ENCODE results near the gene TMEM86A.

The TMEM86A gene

DNA sequence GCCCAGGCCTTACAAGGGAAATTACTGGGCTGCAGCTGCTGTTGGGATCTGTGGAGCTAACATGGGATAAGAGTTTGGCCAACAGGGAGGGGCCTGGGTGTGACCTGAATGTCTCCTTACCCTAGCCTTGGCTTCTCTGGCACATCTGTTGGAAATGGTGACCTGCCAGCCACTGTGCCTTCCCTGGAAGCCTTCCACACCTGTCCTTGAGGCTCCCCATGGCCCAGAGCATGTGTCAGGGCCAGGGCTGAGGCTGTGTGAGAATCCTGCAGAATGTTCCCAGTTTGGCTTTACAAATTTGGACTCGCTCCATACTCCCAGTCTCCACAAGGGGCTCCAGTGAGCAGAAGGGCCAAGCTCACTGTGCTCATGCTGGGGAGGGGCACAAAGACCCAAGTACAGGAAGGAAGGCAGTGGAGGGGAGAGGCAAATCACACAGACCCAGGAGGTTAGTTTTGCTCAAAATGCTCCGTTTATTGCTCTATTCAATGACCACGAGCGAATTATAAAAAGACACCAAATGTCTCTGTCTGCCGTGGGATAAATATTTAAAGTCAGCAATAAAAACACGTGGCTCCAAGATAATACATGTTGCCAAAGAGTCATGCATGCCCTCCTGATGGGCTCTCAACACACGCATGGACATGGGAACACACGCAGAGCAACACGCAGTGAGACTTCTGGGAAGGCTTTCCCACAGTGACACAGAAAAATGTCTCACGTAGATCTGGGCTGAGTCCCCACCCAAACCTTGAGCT lies 29.1 kb downstream of the TMEM86A start:
- no peaks in the 10 kb centered on the region for H3K36me3 Mint-ChIP-seq
- H3K9me3 Mint-ChIP-seq, result no peaks in the 10 kb centered on the region
- no peak overlapping the region for H3K4me3 Mint-ChIP-seq
- no peak for ATAC-seq
- no peaks in the 10 kb centered on the region for H3K27me3 Mint-ChIP-seq
- peaks cover 32% of the 10 kb centered on the region for H3K4me1 Mint-ChIP-seq
- H3K27ac Mint-ChIP-seq, result no peak overlapping the region

DNA sequence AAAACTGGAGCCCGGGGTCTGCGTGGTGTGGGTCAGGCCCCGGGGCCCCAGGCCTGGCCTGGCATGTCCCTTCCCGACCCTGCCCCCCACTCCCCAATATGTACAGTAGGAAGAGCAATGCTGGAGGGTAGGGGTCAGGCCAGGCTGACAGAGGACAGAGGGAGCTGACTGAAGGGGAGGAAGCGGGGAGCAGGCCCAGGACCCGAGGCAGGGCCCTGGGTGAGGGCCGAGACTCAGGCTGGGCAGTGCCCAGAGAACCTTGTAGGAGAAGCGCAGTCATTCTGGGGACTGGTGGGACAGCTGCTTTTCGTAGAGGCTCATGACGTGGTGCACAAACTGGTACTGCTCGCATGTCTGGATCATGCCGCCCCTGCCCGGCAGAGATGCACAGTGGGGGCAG lies 30.1 kb downstream of the TMEM86A start:
- Mint-ChIP-seq H3K4me3 (no peak overlapping the region), H3K4me1 (peaks cover 32% of the 10 kb centered on the region), H3K9me3 (no peaks in the 10 kb centered on the region), H3K27ac (no peak overlapping the region), H3K27me3 (no peaks in the 10 kb centered on the region), H3K36me3 (no peaks in the 10 kb centered on the region)
- no peak for ATAC-seq

DNA sequence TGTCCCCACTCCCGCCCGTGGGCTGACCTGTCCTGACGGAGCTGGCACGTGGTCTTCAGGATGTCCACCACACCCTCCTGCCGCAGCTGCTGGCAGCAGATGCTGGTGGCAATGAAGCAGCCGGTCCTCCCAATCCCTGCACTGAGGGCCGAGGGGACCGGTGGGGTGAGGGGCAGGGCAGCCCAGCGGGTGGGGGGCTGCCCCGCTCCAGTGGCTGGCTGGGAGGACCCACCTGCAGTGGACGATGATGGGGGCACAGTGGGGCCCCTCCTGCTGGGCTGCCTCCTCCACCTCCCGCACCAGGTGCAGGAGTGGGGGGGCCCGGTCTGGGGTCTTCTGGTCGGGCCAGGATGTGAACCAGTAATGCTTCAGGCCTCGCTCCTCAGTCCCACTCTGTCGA lies 30.8 kb downstream of the TMEM86A start:
- Mint-ChIP-seq H3K4me1 (peaks cover 32% of the 10 kb centered on the region), H3K4me3 (no peak overlapping the region), H3K9me3 (no peaks in the 10 kb centered on the region), H3K27ac (no peak overlapping the region), H3K27me3 (no peaks in the 10 kb centered on the region), H3K36me3 (no peaks in the 10 kb centered on the region)
- peak; percentile 40 for ATAC-seq

DNA sequence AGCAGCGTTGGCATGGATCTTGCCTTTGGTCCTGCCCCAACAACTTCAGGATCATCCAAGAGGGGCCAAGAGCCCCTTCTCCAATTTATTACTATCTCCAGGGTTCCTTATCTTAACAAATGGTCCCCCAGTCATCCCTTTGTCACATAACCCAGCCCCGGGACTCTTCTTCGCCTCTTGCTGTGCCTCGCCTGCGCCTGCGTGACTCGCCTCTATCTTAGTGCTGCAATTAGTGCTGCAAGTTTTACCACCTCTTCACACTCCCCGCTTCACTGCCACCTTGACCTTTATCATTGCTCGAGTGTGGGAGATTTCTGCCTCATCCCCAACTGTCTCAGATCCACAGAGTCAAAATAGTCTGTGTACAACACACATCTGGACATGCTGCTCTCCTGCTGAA lies 31.4 kb downstream of the TMEM86A start:
- no peaks in the 10 kb centered on the region for H3K9me3 Mint-ChIP-seq
- H3K27ac Mint-ChIP-seq, result peak overlapping the region; percentile 71
- H3K36me3 Mint-ChIP-seq, result no peaks in the 10 kb centered on the region

DNA sequence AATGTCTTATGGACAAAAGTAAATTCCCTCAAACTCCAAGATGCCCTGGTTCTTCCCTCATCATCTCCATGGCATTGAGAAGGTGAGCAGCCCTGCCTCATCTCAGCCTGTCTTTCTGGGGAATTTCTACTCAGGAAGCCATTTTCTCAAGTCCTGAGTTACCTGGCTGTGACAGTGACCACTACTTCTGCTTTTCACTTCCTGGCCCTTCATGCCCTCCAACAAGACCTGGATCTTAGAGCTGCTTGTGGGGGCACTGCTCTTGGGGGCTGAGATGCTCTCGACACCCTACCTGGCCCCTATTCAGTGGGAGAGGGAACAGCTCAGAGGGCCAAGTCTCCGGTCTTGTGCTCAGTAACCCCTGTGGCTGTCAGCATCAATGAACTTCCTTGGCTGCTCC lies 32.9 kb downstream of the TMEM86A start:
- Mint-ChIP-seq H3K27me3 (peaks cover 12% of the 10 kb centered on the region), H3K27ac (peak overlapping the region; percentile 71), H3K4me1 (peaks cover 32% of the 10 kb centered on the region), H3K36me3 (no peaks in the 10 kb centered on the region), H3K4me3 (no peak overlapping the region), H3K9me3 (no peaks in the 10 kb centered on the region)
- peak; percentile 62 for ATAC-seq

More for the DNA sequence above, 31.4 kb downstream of the TMEM86A start:
- H3K4me3 Mint-ChIP-seq, result no peak overlapping the region
- no peaks in the 10 kb centered on the region for H3K27me3 Mint-ChIP-seq
- ATAC-seq, result no peak
- peaks cover 32% of the 10 kb centered on the region for H3K4me1 Mint-ChIP-seq

GRCh38 chr11:18731949-18732821 lies 33.6 kb downstream of the TMEM86A start:
- H3K4me1 Mint-ChIP-seq, result peaks cover 32% of the 10 kb centered on the region
- H3K4me3 Mint-ChIP-seq, result no peak overlapping the region
- no peaks in the 10 kb centered on the region for H3K9me3 Mint-ChIP-seq
- ATAC-seq, result peak; percentile 68
- peak overlapping the region; percentile 71 for H3K27ac Mint-ChIP-seq
- H3K36me3 Mint-ChIP-seq, result no peaks in the 10 kb centered on the region
- peaks cover 13% of the 10 kb centered on the region for H3K27me3 Mint-ChIP-seq

DNA sequence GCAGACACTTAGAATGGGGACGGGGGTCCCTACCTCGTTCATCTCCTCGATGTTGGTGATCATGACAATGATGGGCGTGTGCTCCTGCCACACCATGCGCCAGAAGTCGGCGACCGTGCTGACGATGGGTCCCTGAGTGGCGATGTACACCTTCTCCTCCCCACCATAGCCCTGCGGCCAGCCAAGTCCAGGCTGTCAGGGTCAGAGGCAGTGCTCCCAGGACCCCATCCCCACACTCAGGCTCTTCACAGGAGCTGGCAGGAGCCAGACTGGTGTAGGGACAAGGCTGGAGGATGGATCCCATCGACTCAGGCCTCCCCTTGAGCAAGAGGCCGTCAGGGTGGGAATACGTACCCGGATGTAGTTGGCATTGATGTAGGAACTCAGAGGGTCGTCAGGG lies 34.6 kb downstream of the TMEM86A start:
- ATAC-seq, result no peak
- Mint-ChIP-seq H3K27me3 (peaks cover 17% of the 10 kb centered on the region), H3K36me3 (no peaks in the 10 kb centered on the region), H3K27ac (no peak overlapping the region), H3K9me3 (no peaks in the 10 kb centered on the region), H3K4me1 (peaks cover 23% of the 10 kb centered on the region), H3K4me3 (no peak overlapping the region)

DNA sequence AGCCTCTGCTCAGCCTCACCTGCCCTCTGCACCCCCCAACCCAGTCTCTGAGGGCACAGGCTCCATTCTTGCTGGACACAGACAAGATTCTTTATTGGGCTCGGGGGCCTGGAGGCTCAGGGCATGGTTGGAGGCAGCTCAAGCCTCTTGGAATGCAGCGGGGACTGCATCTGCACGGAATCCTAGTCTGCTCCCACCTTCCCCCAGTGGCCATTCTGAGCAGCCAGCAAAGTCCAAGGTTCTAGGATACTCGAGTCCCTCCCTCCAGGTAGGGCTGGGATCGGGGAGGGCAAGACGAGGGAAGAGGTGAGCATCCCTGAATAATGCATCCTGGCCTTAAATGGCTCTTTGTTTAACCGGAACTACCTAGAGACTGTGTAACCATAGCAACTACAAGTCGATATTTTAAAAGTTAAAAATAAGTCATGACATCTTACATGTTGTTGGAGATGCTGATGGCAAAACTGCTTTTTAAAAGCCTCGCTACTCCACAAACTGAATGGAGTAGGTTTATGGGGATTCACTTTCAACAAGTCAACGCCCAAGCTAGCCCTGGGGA lies 38.1 kb downstream of the TMEM86A start:
- no peak overlapping the region for H3K4me3 Mint-ChIP-seq
- no peak overlapping the region for H3K27ac Mint-ChIP-seq
- H3K36me3 Mint-ChIP-seq, result no peaks in the 10 kb centered on the region
- H3K4me1 Mint-ChIP-seq, result peaks cover 7% of the 10 kb centered on the region
- no peak for ATAC-seq
- no peaks in the 10 kb centered on the region for H3K9me3 Mint-ChIP-seq
- H3K27me3 Mint-ChIP-seq, result peaks cover 28% of the 10 kb centered on the region

- Mint-ChIP-seq H3K27me3 (peaks cover 28% of the 10 kb centered on the region), H3K36me3 (no peaks in the 10 kb centered on the region), H3K27ac (no peak overlapping the region), H3K4me1 (no peaks in the 10 kb centered on the region), H3K9me3 (no peaks in the 10 kb centered on the region), H3K4me3 (no peak overlapping the region)
- no peak for ATAC-seq
Measured at GRCh38 chr11:18737642-18738041, 39.1 kb downstream of the TMEM86A start.

DNA sequence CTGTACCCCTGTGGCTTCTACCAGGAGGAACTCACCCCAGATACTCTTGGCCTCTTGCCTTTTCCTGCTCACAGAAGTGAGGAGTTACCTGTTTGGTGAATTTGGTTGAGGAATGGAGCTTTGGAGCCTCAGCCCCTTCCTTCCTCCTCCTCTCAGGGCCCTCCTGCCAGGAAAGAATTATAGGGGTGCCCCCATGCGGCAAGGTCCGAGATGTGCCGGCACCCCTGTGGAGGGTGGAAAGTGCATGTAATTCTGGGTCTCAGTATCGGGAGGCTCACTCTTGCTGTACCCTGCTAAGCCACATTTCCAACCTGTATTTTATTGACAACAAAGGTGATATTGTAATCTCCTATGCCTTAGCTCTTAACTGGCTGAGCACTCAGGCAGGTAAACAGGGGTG lies 41.1 kb downstream of the TMEM86A start:
- H3K4me3 Mint-ChIP-seq, result no peak overlapping the region

GRCh38 chr11:18741783-18742182 lies 43.2 kb downstream of the TMEM86A start:
- Mint-ChIP-seq H3K9me3 (no peaks in the 10 kb centered on the region), H3K27me3 (peaks cover 15% of the 10 kb centered on the region)

More for the DNA sequence above, 41.1 kb downstream of the TMEM86A start:
- H3K9me3 Mint-ChIP-seq, result no peaks in the 10 kb centered on the region
- ATAC-seq, result no peak
- no peaks in the 10 kb centered on the region for H3K4me1 Mint-ChIP-seq
- no peaks in the 10 kb centered on the region for H3K36me3 Mint-ChIP-seq
- no peak overlapping the region for H3K27ac Mint-ChIP-seq
- H3K27me3 Mint-ChIP-seq, result peaks cover 28% of the 10 kb centered on the region

DNA sequence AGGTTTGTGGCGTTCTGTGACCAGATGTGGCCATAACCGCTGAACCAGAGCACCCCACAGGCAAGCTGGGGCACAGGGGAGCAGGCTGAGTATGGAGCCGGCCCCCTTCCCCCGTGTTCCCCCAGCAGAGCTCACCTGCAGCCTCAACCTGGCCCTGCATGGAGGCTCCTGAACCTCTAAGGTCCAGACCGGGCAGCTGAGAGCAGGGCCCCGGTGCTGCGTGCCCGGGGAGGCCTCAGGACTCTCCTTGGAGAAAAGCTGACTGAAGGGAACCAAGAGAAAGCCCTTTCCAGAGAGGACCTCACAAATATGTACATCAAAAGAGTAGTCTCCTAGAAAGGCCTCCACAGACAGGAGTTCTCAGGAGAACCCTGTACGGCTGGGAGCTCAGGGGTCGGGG lies 44.8 kb downstream of the TMEM86A start:
- ATAC-seq, result no peak
- Mint-ChIP-seq H3K27ac (no peak overlapping the region), H3K27me3 (peaks cover 9% of the 10 kb centered on the region), H3K9me3 (no peaks in the 10 kb centered on the region), H3K4me1 (no peaks in the 10 kb centered on the region), H3K4me3 (no peak overlapping the region), H3K36me3 (no peaks in the 10 kb centered on the region)

More at GRCh38 chr11:18741783-18742182, 43.2 kb downstream of the TMEM86A start:
- Mint-ChIP-seq H3K4me1 (no peaks in the 10 kb centered on the region), H3K36me3 (no peaks in the 10 kb centered on the region), H3K27ac (no peak overlapping the region), H3K4me3 (no peak overlapping the region)
- ATAC-seq, result no peak

DNA sequence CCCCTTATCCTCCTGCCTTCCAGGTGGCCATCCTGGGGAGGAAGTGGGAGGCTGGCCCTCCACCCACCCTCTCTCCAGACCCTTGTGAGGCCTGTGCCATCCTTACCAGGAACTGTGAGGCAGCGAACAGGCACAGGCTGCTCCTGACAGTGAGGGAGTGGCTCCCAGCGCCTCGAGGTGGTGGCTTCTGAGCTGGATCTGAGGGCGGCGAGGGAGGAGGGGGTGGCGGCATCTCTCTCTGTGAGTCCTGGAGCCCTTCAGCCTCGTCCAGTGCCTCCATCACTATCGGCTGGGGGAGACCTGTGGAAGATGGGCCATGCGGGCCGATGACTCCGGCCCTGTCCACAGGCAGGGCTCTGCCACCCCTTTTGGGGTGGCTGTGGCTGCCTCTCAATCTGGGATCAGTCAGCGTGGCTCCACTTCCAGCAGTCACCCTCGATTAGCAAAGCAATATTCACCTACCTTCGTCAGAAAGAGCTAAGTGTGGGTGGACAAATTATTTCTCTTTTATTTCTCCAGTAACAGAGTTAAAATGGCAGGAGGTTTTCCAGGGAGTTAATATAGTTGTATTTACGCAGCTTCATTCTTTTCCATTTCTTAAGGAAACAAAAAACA lies 45.4 kb downstream of the TMEM86A start:
- no peak for ATAC-seq
- Mint-ChIP-seq H3K27me3 (peaks cover 3% of the 10 kb centered on the region), H3K36me3 (no peaks in the 10 kb centered on the region), H3K4me1 (no peaks in the 10 kb centered on the region), H3K4me3 (no peak overlapping the region), H3K9me3 (no peaks in the 10 kb centered on the region), H3K27ac (no peak overlapping the region)

- Mint-ChIP-seq H3K36me3 (no peaks in the 10 kb centered on the region), H3K9me3 (no peaks in the 10 kb centered on the region), H3K4me1 (no peaks in the 10 kb centered on the region), H3K27me3 (no peaks in the 10 kb centered on the region), H3K27ac (no peak overlapping the region), H3K4me3 (no peak overlapping the region)
- ATAC-seq, result no peak
Measured at GRCh38 chr11:18745251-18745650, 46.7 kb downstream of the TMEM86A start.

- Mint-ChIP-seq H3K9me3 (no peaks in the 10 kb centered on the region), H3K4me1 (no peaks in the 10 kb centered on the region), H3K4me3 (no peak overlapping the region), H3K36me3 (no peaks in the 10 kb centered on the region), H3K27ac (no peak overlapping the region), H3K27me3 (peaks cover 19% of the 10 kb centered on the region)
- ATAC-seq, result no peak
Measured at GRCh38 chr11:18748766-18749365, 50.3 kb downstream of the TMEM86A start.

All from stimulated activated memory B cell treated with anti-CD40 and anti-IgM and Interleukin-4, amounts not matched to agents 10 μg/mL and 1 μg/mL and 100 μg/mL, for 72 hours (primary cell).